Measurements from ENCODE around the gene TOMM7.

- TF ChIP-seq, protein P1, sequence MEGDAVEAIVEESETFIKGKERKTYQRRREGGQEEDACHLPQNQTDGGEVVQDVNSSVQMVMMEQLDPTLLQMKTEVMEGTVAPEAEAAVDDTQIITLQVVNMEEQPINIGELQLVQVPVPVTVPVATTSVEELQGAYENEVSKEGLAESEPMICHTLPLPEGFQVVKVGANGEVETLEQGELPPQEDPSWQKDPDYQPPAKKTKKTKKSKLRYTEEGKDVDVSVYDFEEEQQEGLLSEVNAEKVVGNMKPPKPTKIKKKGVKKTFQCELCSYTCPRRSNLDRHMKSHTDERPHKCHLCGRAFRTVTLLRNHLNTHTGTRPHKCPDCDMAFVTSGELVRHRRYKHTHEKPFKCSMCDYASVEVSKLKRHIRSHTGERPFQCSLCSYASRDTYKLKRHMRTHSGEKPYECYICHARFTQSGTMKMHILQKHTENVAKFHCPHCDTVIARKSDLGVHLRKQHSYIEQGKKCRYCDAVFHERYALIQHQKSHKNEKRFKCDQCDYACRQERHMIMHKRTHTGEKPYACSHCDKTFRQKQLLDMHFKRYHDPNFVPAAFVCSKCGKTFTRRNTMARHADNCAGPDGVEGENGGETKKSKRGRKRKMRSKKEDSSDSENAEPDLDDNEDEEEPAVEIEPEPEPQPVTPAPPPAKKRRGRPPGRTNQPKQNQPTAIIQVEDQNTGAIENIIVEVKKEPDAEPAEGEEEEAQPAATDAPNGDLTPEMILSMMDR (conservative IDR thresholded peaks at IDR 0.05): no peak
- no peak for TF ChIP-seq ZFX (IDR thresholded peaks at IDR 0.05)
Measured at GRCh38 chr7:22793593-22794462, 28.8 kb downstream of the TOMM7 start.
